Stimulated activated CD4-positive, alpha-beta T cell treated with anti-CD3 and anti-CD28 coated beads, TNF-alpha, amount 100 ng/mL, for 24 hours (primary cell): ENCODE results near the gene ABTB2.

Experiments
- DNase-seq, 3 experiments: peaks; one replicate each; pipeline ENCODE4 v3.0.0-alpha.2; 2020; ENCODE audit warnings: low read depth in 3 of 3

The ABTB2 gene

DNA sequence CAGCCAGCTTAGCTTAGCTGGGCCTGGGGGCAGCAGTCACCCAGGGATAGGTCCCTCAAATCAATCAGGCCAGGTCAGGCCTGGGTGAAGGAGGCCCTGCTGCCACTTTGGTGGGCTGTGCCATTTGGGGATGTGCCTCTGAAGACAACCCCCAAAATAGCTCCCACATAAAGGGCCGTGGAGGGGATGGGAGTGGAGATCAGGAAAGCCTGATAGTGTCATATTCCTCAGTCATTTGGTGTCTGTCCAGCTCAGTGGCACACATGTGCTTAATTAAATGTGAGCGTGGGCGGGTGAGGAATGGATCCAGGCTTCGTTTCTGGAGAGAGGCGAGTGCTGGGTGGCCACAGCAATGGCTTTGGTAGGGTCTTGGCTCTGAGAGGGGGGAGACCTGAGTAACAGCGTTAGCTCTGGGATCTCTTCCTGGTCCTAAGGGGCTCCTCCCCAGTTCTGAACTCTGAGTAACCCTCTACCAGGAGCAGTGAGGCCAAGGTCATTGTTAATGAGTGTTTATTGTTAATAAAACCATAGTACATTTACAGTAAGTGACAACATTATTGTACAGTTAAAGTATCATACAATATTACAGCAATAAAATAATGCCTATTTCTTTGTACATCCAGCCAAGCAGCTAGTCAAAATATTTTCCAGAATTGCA, 207.2 kb downstream of the ABTB2 start:
- no peak for DNase-seq

DNA sequence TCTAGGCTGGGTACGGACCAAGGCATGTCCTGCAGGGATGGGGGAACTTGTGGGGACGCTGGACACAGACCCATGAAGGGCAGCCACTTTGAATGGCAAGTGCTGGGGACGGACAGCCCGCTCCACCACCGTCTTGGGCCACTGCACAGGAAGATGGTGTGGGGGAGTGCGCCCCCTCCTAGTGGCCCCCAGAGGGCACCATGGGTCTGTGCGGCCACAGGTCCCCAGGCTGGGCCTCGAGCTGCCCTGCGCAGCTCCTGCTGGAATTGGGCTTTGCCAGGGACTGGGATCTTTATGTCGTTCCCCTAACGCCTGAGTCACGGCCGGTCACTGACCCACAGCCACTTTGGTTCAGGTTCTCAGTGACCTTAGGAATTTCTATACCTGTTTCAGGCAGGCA, 208.0 kb downstream of the ABTB2 start:
- DNase-seq = no peak

DNA sequence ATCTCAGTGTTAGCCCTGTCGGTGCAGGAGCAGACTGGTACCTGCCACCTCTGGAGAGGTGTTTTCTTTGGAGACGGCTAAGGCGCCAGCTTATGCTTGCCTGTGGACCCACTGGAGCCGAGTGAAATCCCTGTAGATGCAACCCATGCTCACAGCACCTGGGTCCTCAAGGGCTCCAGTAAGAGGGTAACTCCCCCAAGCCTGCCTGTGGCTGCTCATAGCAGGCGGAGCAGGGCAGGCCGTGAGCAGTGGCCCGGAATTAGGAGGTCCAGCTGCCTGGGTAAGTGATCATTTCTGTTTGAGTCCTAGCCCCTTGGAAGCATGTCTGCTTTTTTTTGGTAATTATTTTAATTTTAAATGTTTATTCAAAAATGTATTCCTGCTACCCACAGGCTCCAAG, 208.5 kb downstream of the ABTB2 start:
- no peak for DNase-seq

DNA sequence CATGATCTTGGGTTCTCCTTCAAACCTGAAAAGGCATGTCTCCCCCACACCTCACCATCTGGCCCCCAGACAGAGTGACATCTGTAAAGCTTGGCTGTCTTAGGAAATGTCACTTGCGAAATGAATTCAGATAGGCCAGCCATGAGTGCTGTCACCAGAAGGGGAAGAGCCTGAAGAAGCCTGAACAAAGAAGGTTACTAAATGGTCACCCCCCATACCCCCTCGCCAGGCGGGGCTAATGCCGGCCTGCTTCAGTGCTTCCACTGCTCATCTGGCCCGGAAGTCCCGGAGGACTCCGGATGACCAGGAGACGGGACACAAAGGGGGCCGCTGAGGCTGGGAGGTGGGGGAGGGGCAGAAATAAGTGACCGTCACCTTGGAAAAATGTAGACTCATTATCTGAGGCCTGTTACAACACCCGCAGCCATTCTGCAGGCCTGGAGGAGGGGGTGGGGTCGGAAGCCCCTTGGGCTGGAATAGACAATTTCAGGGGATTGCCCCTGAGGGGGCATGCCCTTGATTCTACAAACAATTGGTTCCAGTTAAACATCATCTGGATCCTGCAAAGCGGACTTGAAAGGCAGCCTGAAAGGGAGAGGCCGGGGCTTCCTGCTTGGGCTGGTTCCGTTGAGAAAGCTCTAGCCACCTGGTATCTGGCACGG, 209.2 kb downstream of the ABTB2 start:
- no peak for DNase-seq

GRCh38 chr11:34147581-34147980, 210.2 kb downstream of the ABTB2 start:
- no peak for DNase-seq

DNA sequence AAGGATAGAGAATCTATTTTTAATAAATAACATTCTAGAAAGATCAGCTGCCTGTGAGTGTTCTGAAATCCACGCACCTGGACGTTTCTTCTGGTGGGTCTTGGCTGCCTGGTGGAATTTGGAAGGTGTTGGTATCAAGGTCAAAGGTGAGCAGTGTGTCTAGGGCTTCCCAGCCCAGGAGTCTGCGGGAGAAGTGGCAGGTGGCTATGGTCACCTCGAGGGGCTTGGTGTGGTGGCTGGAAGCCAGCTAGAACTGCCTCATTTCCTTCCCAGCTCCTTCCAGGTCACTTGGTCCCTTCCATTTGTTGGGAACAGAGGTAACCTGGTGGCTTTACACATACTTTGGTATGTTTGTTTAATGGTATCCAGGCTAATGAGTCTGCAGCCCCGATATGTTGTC, 210.9 kb downstream of the ABTB2 start:
- DNase-seq = no peak

GRCh38 chr11:34146411-34146810, 211.4 kb downstream of the ABTB2 start:
- DNase-seq = no peak

- DNase-seq = no peak
Observed at GRCh38 chr11:34145847-34146381, 211.9 kb downstream of the ABTB2 start.

GRCh38 chr11:34145073-34145472, 212.7 kb downstream of the ABTB2 start:
- DNase-seq = no peak

GRCh38 chr11:34143048-34143447, 214.8 kb downstream of the ABTB2 start:
- DNase-seq = no peak

GRCh38 chr11:34140149-34140548, 217.7 kb downstream of the ABTB2 start:
- DNase-seq = no peak

- DNase-seq = no peak
Observed at GRCh38 chr11:34139346-34139745, 218.5 kb downstream of the ABTB2 start.

DNA sequence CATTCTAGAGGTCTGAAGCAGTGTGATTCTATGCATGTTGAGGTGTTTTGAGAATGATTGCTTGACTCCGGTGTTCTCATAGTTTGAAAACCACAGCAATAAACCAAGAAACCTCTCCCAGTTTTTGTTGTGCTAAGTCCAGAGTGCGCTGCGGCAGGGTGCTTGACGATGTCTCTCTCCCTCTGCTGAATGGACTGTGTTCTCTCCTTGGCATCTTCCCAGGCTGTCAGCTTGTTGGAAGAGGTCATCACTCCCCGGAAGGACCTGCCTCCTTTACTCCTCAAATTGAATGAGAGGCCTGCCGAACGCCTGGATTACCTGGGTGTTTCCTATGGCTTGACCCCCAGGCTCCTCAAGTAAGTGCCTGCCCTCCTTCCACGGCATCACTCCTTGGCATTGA, 221.4 kb downstream of the ABTB2 start:
- no peak for DNase-seq

- no peak for DNase-seq
Observed at GRCh38 chr11:34135439-34135838, 222.4 kb downstream of the ABTB2 start.

GRCh38 chr11:34134765-34135164, 223.0 kb downstream of the ABTB2 start:
- no peak for DNase-seq

GRCh38 chr11:34132261-34132965, 225.4 kb downstream of the ABTB2 start:
- DNase-seq = no peak

- no peak for DNase-seq
Observed at GRCh38 chr11:34128824-34129223, 229.0 kb downstream of the ABTB2 start.

- no peak for DNase-seq
Observed at GRCh38 chr11:34126959-34127848, 230.6 kb downstream of the ABTB2 start.

DNA sequence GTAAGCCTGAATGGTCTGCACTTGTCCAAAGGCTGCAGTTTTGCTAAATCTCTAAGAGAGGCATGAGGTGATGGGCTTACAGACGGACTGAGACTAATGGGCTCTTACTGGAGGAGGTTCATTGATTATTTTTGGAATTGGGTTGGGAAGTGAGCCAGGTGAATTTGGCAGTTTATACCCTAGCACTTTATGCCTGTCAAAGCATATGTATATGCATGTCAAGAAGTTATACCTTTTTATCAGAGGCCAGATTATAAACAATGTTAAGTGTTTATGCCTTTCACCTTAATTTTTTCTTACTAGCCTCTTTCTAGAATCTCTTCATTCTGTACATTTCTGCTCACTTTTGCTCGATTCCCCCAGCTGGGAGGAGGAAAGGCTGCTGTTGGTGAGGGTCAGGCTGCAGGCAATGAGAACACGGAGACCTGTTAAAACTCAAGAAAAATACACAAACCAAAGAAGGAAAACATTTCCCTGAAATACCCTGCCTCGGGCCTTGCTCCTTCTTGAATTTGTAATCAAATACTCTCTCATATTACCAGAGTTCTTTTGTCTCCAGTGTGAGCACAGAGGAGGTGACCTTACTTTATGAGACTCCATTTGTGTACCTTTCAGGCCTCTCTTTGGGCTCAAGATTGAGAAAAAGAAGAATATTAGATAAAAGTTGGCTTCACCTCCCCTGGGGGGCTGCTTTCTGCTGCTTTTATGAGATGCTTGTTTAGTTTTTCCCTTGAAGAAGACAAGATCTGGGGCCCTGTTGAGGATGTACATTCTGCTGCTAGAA, 232.7 kb downstream of the ABTB2 start:
- DNase-seq = no peak

- no peak for DNase-seq
Observed at GRCh38 chr11:34120651-34121050, 237.2 kb downstream of the ABTB2 start.

DNA sequence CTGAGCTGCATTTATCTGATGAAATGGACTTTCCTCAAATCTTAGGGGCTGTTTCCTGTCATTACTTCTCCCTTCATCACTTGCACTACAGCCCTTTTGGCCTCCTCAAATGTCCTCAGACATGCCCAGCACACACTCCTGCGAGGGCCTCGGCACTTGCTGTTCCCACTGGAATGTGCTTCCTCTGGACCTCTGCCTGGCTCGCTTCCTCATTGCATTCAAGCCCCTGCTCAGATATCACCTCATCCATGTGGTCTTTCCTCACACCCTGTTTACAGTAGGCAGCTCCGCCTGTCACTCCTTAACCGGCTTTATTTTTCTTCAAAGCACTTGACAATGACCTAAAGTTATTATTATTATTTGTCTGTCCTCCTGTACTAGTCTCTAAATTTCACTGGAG, 243.3 kb downstream of the ABTB2 start:
- DNase-seq = no peak
